Ectodermal cell (in vitro differentiated cells): ENCODE data around the gene UGGT2.
"Not testable (repeated sequence)": the region's sequence is repeated elsewhere in the genome, so short reads cannot be mapped to it uniquely, and the experiment has no call there.

Source experiments
- H3K27ac ChIP-seq: 2 replicates; pipeline ENCODE4 v1.7.0; 2013; ENCODE audit warnings: mild to moderate bottlenecking, low read depth, low read length; ENCODE audit not compliant: insufficient read depth, poor library complexity, severe bottlenecking
- H3K27me3 ChIP-seq: 2 replicates; pipeline ENCODE4 v1.7.0; 2013; ENCODE audit warnings: mild to moderate bottlenecking, low read length; ENCODE audit not compliant: insufficient read depth, control insufficient read depth, poor library complexity, severe bottlenecking
- H3K36me3 ChIP-seq: one replicate; pipeline ENCODE4 v1.7.0; 2013; ENCODE audit warnings: low read length; ENCODE audit not compliant: control insufficient read depth, insufficient read depth
- H3K4me1 ChIP-seq: one replicate; pipeline ENCODE4 v1.7.0; 2013; ENCODE audit warnings: low read length; ENCODE audit not compliant: control insufficient read depth, insufficient read depth
- H3K4me3 ChIP-seq: 2 replicates; pipeline ENCODE4 v1.7.0; 2013; ENCODE audit warnings: low read depth, low read length, control low read depth; ENCODE audit not compliant: insufficient read depth
- H3K9me3 ChIP-seq: 2 replicates; pipeline ENCODE4 v1.7.0; 2013; ENCODE audit warnings: mild to moderate bottlenecking, low read length, moderate library complexity; ENCODE audit not compliant: control insufficient read depth
- WGBS, 2 experiments: methylation state at CpG; one replicate each; pipeline ENCODE4 v1.1.7; 2013; ENCODE audit warnings: missing lambda C conversion rate in 2 of 2; 5-methylcytosine and 5-hydroxymethylcytosine counted together

Gene UGGT2

GRCh38 chr13:96046449-96047126 lies 6.6 kb downstream of the UGGT2 start:
- not testable (repeated sequence) for H3K27ac ChIP-seq, H3K36me3 ChIP-seq, H3K4me3 ChIP-seq, H3K9me3 ChIP-seq, H3K4me1 ChIP-seq, H3K27me3 ChIP-seq
- 95 to 96% methylated on average over 16 of the region's 16 CpGs for WGBS, 2 experiments

DNA sequence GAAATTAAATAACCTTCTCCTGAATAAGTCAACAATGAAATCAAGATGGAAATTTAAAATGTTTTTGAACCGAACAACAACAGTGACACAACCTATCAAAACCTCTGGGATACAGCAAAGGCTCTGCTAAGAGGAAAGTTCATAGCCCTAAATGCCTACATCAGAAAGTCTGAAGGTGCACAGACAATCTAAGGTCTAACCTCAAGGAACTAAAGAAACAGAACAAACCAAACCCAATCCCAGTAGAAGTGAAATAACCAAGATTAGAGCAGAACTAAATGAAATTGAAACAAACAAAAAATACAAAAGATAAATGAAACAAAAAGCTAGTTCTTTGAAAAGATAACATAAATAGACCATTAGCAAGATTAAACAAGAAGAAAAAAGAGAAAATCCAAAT lies 9.0 kb downstream of the UGGT2 start:
- Histone ChIP-seq H3K4me1 (no peaks in the 10 kb centered on the region), H3K27ac (no peak overlapping the region), H3K4me3 (no peak overlapping the region), H3K36me3 (no peaks in the 10 kb centered on the region), H3K9me3 (peaks cover 2% of the 10 kb centered on the region), H3K27me3 (no peaks in the 10 kb centered on the region)
- 81 to 100% methylated on average over 1 of the region's 1 CpG for WGBS, 2 experiments

DNA sequence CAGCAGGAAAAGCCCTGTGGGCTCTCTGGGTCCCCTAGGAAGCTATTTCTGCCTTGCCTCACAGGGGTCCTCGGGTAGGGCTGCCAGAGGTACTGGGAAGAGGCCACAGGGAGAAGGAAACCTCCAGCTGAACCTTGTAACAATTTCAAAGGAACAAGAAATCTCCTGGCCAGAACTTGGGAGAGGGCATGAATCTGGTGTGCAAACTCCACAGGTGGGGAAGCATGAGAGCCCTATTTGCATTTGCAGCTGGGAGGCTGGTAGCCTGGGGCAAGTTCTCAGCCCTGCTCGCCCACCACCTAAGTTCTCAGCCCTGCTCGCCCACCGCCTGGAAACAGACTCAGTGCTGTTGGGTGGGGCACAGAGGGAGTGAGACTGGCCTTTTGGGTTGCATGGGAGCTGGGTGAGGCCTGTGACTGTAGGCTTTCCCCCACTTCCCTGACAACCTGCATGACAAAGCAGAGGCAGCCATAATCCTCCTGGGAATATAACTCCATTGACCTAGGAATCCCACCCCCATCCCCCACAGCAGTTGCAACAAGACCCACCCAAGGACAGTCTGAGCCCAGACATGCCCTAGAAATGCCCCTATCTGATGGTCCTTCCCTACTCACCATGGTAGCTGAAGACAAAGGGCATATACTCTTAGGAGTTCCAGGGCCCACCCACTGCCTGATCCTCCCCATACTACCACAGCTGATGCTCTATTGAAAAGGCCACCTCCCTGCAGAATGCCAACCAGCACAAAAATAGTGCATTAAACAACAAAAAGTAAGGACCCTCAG lies 11.7 kb downstream of the UGGT2 start:
- Histone ChIP-seq H3K4me1 (no peaks in the 10 kb centered on the region), H3K36me3 (no peaks in the 10 kb centered on the region), H3K4me3 (no peak overlapping the region), H3K27ac (no peak overlapping the region), H3K27me3 (no peaks in the 10 kb centered on the region), H3K9me3 (peaks cover 2% of the 10 kb centered on the region)
- 90 to 94% methylated on average over 4 of the region's 4 CpGs for WGBS, 2 experiments

DNA sequence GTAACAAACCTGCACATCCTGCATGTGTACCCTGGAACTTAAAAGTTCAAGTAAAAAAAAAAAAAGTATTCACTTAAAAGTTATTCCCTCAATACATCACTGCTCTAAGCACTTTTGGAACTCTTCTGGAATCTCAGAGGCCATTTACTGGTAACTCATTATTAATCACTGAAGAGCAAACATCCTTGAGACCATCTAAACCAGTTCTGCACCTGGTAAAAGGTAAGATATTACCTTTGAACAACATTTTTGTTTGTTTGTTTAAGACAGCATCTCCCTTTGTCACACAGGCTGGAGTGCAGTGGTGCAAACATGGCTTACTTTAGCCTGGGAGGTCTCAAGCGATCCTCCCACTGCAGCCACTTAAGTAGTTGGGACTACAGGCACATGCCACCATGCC lies 16.7 kb downstream of the UGGT2 start:
- Histone ChIP-seq H3K27ac (no peak overlapping the region), H3K4me1 (no peaks in the 10 kb centered on the region), H3K36me3 (no peaks in the 10 kb centered on the region), H3K4me3 (no peak overlapping the region), H3K9me3 (peaks cover 2% of the 10 kb centered on the region), H3K27me3 (no peaks in the 10 kb centered on the region)
- WGBS, 2 experiments: 94 to 95% methylated on average over 1 of the region's 1 CpG

DNA sequence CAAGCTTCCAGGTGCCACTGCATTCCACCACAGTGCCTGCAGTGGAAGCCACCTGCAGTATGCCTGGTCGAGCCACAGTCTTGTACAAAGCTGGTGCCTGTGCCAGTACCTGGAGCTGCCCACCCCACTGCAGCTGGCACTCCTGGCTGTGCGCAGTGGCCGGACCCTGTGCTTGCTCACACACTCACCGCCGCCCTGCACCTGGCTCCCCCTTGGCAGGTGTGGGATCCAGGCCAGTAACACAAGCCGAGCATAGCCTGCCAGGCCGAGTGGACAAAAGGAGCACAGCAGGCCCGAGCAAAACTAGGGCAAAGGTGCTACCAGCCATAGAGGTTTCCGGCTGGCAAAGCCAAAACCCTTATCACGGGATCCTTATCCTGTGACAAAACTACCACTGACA lies 18.5 kb downstream of the UGGT2 start:
- H3K36me3 ChIP-seq: no peaks in the 10 kb centered on the region
- WGBS, 2 experiments: 93 to 94% methylated on average over 10 of the region's 10 CpGs
- H3K27me3 ChIP-seq: no peaks in the 10 kb centered on the region
- no peak overlapping the region for H3K4me3 ChIP-seq
- peaks cover under 1% of the 10 kb centered on the region for H3K9me3 ChIP-seq
- H3K4me1 ChIP-seq: no peaks in the 10 kb centered on the region
- no peak overlapping the region for H3K27ac ChIP-seq

DNA sequence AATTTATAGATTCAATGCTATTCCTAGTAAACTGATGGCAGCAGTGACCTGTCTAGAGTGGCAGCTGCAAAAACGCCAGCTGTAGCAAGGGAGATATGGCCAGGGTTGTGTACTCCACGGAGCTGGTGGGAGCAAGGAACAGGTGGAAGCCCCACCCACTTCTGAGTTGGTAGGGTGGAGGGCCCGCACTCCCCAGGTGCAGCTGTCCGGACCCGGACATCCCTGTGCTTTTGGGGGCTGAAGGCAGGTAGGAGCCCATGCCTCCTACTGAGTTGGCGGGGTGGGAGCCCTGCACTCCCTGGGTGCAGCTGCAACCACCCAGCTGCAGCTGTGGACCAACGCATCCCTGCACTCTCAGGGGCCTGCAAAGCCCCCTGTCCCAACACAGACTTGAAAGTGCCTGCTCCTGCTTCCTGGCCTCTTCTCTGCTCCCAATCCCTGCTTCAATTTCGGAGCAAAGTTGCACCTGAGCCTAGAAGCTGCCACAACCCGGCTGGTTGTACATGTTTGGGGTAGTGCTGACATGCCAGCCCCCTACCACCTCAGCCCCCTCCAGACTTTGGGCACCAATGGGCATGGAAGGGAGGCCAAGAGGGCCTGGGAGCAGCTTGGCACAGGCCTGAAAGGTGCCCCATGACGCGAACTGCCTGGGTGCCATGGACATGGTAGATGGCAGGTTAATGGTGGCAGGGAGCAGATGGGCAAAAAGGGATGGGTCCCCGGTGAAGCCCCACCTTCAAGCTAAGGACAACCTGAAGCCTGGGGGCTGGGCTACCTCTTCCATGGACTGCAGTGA lies 19.8 kb downstream of the UGGT2 start:
- Histone ChIP-seq H3K27ac (no peak overlapping the region), H3K36me3 (no peaks in the 10 kb centered on the region), H3K4me1 (no peaks in the 10 kb centered on the region), H3K27me3 (no peaks in the 10 kb centered on the region), H3K4me3 (no peak overlapping the region), H3K9me3 (no peaks in the 10 kb centered on the region)
- 95% methylated on average over 12 of the region's 12 CpGs for WGBS, 2 experiments

GRCh38 chr13:96032717-96033116 lies 20.5 kb downstream of the UGGT2 start:
- no peaks in the 10 kb centered on the region for H3K36me3 ChIP-seq
- WGBS, 2 experiments: 97 to 100% methylated on average over 2 of the region's 2 CpGs
- no peaks in the 10 kb centered on the region for H3K27me3 ChIP-seq
- H3K27ac ChIP-seq: no peak overlapping the region
- H3K4me1 ChIP-seq: no peaks in the 10 kb centered on the region
- no peak overlapping the region for H3K4me3 ChIP-seq
- H3K9me3 ChIP-seq: no peaks in the 10 kb centered on the region

DNA sequence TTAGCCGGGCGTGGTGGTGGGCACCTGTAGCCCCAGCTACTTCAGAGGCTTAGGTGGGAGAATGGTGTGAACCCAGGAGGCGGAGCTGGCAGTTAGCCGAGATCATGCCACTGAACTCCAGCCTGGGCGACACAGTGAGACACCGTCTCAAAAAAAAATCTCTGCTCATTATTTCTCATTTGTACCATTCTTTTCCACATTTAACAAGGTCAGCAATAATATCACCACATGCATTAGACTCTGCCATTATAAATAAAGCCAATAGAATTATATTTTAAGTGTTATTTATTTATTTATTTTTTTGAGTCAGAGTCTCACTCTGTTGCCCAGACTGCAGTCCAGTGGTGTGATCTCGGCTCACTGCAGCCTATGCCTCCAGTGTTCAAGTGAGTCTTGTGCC lies 24.2 kb downstream of the UGGT2 start:
- Histone ChIP-seq H3K27ac (no peak overlapping the region), H3K4me3 (no peak overlapping the region), H3K4me1 (no peaks in the 10 kb centered on the region), H3K36me3 (no peaks in the 10 kb centered on the region), H3K27me3 (no peaks in the 10 kb centered on the region), H3K9me3 (no peaks in the 10 kb centered on the region)
- 91 to 95% methylated on average over 7 of the region's 7 CpGs for WGBS, 2 experiments

DNA sequence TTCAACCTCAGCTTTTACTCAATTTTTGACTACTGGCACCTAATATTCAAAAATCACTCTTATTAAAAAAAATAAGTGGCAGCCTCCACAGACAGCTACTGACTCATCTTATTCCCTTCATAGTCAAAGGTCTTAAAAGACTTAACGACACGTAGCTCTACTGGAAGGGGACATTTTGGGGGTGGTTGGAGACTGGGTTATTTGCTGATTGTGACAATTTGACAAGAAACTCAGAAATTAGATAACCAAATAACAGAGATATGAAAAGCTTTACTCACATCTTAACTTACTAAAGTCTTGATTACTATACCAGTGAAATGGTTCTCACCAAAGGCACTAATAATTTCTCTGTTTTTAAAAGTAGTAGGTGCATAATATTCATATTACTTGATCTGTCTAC lies 25.7 kb downstream of the UGGT2 start:
- Histone ChIP-seq H3K4me1 (no peaks in the 10 kb centered on the region), H3K27ac (no peak overlapping the region), H3K9me3 (no peaks in the 10 kb centered on the region), H3K4me3 (no peak overlapping the region), H3K36me3 (no peaks in the 10 kb centered on the region), H3K27me3 (no peaks in the 10 kb centered on the region)
- WGBS, 2 experiments: 86% methylated on average over 2 of the region's 2 CpGs; no CpG with 5 or more reads in 1 of the 2 experiments

- no peaks in the 10 kb centered on the region for H3K36me3 ChIP-seq
- H3K27me3 ChIP-seq: no peaks in the 10 kb centered on the region
- no peak overlapping the region for H3K4me3 ChIP-seq
- no peaks in the 10 kb centered on the region for H3K4me1 ChIP-seq
- H3K27ac ChIP-seq: no peak overlapping the region
- no peaks in the 10 kb centered on the region for H3K9me3 ChIP-seq
Measured at GRCh38 chr13:96025283-96025682, 27.9 kb downstream of the UGGT2 start.
